H1 (cell line): Measurements from ENCODE around the gene EML1.

Experiments
- POLR2A ChIP-seq, 2 experiments: IDR thresholded peaks; 1 replicate in 1 of 2; 2 replicates in 1 of 2; pipeline ENCODE4 v1.6.1; 2011; ENCODE audit warnings: low read depth in 2 of 2, low read length in 2 of 2, mild to moderate bottlenecking in 2 of 2; ENCODE audit errors: control extremely low read depth in 1 of 2
- RAD21 ChIP-seq, 2 experiments: IDR thresholded peaks in 1 of 2; conservative IDR thresholded peaks in 1 of 2; 2 replicates each; pipeline ENCODE4 v1.6.1; 2011; ENCODE audit warnings: low read depth in 2 of 2, low read length in 2 of 2, improper control_type of control experiment in 1 of 2, inconsistent platforms in 1 of 2, mild to moderate bottlenecking in 1 of 2, moderate library complexity in 1 of 2
- RFX5 ChIP-seq: IDR thresholded peaks from 2 replicates; pipeline ENCODE4 v1.6.1; 2011; ENCODE audit warnings: low read depth, low read length, improper control_type of control experiment, borderline replicate concordance
- TAF1 ChIP-seq: IDR thresholded peaks from 2 replicates; pipeline ENCODE4 v1.6.1; 2011; ENCODE audit warnings: mild to moderate bottlenecking, low read depth, low read length

DNA sequence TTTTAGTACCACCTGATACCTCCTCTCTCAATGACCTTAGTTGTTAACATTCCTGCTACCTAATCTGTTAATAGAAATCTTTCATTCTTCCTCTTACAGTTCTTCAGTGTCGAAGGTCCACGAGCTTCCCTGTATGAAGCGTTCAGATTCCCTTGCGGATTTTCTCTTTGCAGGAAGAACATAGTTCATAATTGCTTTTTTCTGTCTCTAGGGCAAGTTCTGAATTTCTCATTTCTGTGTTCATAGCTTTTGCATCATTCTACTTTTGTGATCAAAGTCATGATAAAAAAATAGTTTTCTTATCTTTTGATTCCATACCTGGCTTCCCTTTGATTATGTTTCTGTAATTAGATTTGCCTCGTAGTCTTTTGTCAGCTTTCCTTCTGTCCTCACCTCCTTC lies 94.9 kb downstream of the EML1 start:
- TF ChIP-seq RAD21 (IDR thresholded peaks at IDR 0.05 in 1 of 2, conservative IDR thresholded peaks at IDR 0.05 in 1 of 2; ENCODE audit: low read depth in 2 of 2, low read length in 2 of 2): no peak
- no peak for TF ChIP-seq RFX5
- TF ChIP-seq POLR2A (IDR thresholded peaks at IDR 0.05; ENCODE audit: control extremely low read depth in 1 of 2, low read depth in 2 of 2, low read length in 2 of 2): no peak
- TF ChIP-seq TAF1: no peak
